Measurements from ENCODE around the gene HADH.

DNA sequence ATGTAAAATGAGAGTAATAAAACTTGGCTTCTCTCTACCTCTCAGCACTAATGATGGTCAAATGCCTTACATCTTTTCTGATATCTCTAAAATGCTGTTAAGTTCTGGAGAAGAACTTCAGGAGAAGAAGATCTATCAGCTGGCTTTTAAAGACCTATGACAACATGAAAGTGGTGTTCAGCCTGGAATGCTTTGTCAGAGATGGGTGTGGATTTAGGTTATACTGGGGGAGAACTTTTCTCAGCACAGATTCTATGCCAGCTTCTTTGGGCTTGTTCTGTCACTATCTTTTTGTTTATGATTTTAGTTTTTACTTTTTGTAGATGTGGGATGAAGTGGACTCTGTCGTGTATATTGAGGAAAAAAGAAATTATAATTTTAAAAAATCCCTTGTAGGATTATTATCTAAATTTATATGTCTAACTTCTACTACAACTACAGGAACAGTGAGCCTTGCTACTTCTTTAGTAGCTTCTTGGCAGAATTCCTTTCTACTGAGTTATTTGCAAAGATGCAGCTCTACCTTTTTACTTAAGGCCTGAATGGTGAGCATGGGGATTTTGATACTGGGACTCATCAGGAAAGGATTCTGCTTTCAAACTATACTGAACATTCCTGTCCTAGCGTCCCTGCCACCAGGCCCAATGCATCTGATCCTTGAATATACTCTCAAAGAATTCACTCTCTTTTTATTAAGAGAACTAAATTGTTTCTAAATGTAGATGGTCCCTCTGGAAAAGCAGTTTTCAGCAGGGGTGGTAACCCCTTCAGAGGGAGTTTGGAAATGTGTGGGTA, 38.7 kb upstream of the HADH start:
- TF ChIP-seq, protein P1, sequence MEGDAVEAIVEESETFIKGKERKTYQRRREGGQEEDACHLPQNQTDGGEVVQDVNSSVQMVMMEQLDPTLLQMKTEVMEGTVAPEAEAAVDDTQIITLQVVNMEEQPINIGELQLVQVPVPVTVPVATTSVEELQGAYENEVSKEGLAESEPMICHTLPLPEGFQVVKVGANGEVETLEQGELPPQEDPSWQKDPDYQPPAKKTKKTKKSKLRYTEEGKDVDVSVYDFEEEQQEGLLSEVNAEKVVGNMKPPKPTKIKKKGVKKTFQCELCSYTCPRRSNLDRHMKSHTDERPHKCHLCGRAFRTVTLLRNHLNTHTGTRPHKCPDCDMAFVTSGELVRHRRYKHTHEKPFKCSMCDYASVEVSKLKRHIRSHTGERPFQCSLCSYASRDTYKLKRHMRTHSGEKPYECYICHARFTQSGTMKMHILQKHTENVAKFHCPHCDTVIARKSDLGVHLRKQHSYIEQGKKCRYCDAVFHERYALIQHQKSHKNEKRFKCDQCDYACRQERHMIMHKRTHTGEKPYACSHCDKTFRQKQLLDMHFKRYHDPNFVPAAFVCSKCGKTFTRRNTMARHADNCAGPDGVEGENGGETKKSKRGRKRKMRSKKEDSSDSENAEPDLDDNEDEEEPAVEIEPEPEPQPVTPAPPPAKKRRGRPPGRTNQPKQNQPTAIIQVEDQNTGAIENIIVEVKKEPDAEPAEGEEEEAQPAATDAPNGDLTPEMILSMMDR (IDR thresholded peaks at IDR 0.05; ENCODE audit: low read depth, low read length, missing input control), result no peak
- TF ChIP-seq, protein P2, sequence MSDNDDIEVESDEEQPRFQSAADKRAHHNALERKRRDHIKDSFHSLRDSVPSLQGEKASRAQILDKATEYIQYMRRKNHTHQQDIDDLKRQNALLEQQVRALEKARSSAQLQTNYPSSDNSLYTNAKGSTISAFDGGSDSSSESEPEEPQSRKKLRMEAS (IDR thresholded peaks at IDR 0.05), result no peak
- TF ChIP-seq TAF1 (conservative IDR thresholded peaks at IDR 0.05) (no peak), EGR1 (IDR thresholded peaks at IDR 0.05; ENCODE audit: low read depth in 2 of 2) (no peak), RXRA (IDR thresholded peaks at IDR 0.05) (no peak), SP1 (IDR thresholded peaks at IDR 0.05) (no peak)
- TF ChIP-seq, protein P3, sequence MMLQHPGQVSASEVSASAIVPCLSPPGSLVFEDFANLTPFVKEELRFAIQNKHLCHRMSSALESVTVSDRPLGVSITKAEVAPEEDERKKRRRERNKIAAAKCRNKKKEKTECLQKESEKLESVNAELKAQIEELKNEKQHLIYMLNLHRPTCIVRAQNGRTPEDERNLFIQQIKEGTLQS (IDR thresholded peaks at IDR 0.05), result no peak

All from liver (tissue), 3 donors.